ENCODE measurements around the gene SERPINF2. TPM values are rescaled to one million over a fixed set of nuclear protein-coding genes. Genes with fewer than 3 reads are reported as not detected.

SERPINF2 gene
- polyA plus RNA-seq, 6 donors from 2014 or later = 0.25 to 0.59 (median 0.40) TPM; not detected in 3

DNA sequence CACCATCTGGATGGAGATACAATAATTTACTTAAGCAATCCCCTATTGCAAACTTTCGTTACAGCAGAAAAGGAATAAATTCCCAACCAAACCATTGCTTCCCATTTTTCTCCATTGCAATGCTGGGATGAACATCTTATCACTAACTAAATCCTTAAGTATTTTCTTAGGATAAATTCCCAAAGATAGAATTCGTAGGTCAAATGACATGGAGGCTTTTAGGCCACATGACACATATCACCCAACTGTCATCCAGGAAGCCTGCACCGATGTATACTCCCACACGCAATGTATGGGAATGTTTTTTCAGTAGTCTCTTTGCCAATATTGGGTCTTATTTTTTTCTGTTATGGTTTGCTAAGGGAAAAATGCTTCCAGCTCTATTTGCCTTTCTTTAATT, 30.9 kb upstream of the SERPINF2 start:
- ATAC-seq (ENCODE audit: low read depth in 2 of 2) (no peak), DNase-seq (no peak)
- H3K9me3 Mint-ChIP-seq = no peaks in the 10 kb centered on the region
- peaks cover 0 to 8% of the 10 kb centered on the region in 2 donors for H3K36me3 Mint-ChIP-seq
- H3K4me3 Mint-ChIP-seq = peak overlapping the region in 2 of 8 donors; percentile 6 to 68
- H3K4me1 Mint-ChIP-seq = peaks cover 14 to 29% (median 20%) of the 10 kb centered on the region in 3 donors
- no peak overlapping the region for H3K27ac Mint-ChIP-seq
- H3K27me3 Mint-ChIP-seq = peaks cover 40 to 77% (median 53%) of the 10 kb centered on the region in 3 donors

DNA sequence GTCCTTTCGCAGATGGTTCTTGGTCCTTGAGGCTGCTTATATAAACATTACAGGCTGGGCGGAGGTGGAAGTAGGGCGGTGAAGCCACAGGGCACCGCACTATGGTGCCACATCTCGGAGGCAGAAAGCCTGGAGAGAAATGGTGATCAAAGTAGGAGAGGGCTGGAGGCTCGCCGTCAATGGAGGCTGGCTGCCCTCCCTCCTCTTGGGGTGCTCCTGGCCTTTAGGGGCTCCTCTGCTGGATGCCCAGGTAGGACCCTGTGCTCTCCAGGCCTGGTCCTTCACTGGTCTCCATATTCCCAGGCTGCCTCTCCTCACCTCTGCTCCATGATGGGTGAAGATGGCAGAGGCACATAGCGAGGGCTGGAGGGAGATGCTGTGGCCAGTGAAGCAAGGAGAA, 30.4 kb upstream of the SERPINF2 start:
- ATAC-seq (ENCODE audit: low read depth in 2 of 2) (no peak), DNase-seq (no peak)
- peak overlapping the region in 2 of 8 donors; percentile 6 to 10 for H3K4me3 Mint-ChIP-seq
- H3K9me3 Mint-ChIP-seq = no peaks in the 10 kb centered on the region
- H3K36me3 Mint-ChIP-seq = peaks cover 0 to 8% of the 10 kb centered on the region in 2 donors
- H3K4me1 Mint-ChIP-seq = peaks cover 19 to 34% (median 25%) of the 10 kb centered on the region in 3 donors
- peaks cover 36 to 73% (median 50%) of the 10 kb centered on the region in 3 donors for H3K27me3 Mint-ChIP-seq
- H3K27ac Mint-ChIP-seq = no peak overlapping the region

DNA sequence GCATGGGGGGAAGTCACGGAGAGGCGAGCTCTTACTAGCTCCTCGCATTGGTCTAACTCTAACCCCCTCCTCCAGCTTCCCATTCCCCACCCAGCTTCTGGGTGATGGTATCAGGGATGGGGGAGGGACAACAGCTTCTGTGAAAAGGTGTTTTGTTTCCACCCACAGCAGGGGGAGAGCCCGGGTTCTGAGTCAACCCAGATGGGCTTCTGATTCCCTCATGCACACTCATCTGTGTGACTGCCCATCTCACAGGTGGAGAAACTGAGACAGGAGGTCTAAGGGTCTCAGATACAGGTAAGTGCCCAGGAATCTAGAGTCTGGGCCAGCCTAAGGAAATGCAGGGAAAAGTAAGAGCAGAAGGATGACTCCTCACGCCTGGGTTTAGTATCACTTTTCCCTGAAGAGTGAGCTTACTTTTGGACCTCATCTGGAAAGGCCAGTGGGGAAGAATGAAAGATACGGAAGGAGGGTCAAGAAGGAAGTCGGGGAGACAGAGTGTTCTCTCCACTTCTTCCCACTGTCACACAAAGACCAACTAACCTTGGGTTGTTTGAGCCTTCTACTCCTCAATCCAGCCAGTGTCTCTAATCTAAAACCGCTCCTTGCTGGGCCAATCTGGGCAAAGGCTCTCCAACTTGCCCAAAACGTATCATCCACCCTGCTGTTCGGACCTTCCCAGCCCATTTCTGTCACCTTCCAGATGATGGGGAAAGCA, 29.4 kb upstream of the SERPINF2 start:
- Mint-ChIP-seq H3K4me3 (peak overlapping the region in 2 of 8 donors; percentile 64 to 67), H3K27ac (peak overlapping the region in 1 of 6 donors; percentile 4), H3K9me3 (no peaks in the 10 kb centered on the region), H3K4me1 (peaks cover 26 to 41% (median 31%) of the 10 kb centered on the region in 3 donors), H3K27me3 (peaks cover 30 to 62% (median 43%) of the 10 kb centered on the region in 3 donors), H3K36me3 (peaks cover 0 to 8% of the 10 kb centered on the region in 2 donors)
- ATAC-seq (ENCODE audit: low read depth in 2 of 2) = no peak
- DNase-seq = no peak

DNA sequence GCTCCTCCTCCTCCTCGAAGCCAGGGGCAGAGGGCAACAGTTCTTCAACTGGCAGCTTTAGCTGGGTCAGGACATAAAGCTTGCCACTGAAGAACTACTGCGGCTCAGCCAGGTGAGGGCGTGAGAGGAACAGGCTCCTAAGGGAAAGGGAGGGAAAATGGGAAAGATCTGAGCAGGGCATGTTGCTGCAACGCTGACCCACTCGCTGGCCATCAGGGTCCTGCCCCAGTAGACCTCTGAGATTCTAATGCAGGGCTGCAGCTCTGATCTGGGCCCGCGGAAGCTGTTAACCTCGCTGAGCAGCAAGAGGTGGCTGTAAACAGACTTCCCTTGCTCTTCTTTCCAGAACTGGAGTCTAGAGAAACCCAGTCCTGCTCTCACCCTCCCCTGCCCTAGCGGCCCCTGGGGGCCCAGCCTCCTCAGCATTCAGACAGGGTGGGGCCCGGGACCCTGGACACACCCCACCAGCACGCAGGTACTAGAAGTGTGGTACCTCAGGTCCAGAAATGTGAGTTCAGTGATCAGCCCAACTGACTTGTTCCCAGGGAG, 28.7 kb upstream of the SERPINF2 start:
- DNase-seq (no peak), ATAC-seq (ENCODE audit: low read depth in 2 of 2) (no peak)
- Mint-ChIP-seq H3K36me3 (peaks cover 0 to 8% of the 10 kb centered on the region in 2 donors), H3K27ac (no peak overlapping the region), H3K9me3 (no peaks in the 10 kb centered on the region), H3K4me1 (peaks cover 27 to 37% (median 29%) of the 10 kb centered on the region in 3 donors), H3K4me3 (peak overlapping the region in 7 of 8 donors; percentile 42 to 97 (median 65)), H3K27me3 (peaks cover 30 to 56% (median 43%) of the 10 kb centered on the region in 3 donors)

DNA sequence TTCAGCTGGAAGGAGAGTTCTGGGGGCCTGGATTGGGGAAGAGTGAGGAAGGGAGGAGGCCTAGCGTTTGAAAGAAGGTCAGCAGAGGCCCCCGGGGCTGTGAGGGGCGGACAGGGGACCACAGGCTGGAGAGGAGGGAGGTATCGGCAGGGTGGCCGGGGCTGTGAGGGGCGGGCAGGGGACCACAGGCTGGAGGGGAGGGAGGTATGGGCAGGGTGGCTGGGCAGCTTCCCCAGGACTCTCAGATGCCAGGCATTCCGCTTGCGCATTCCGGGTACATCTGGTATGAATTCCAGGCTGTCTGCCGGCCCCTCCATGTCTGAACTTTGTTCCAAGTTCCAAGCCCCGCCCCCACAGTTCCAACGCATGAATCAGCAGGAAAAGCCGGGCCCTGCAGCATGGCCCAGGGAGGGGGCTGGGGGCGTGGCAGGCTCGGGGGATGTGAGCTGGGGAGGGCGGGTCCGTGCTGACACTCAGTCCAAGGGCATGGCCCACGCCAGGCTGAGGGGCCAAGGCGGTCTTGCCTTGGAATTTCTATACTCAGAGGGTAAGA, 28.2 kb upstream of the SERPINF2 start:
- peaks cover 0 to 8% of the 10 kb centered on the region in 2 donors for H3K36me3 Mint-ChIP-seq
- ATAC-seq (ENCODE audit: low read depth in 2 of 2) = no peak
- no peak for DNase-seq
- H3K4me3 Mint-ChIP-seq = peak overlapping the region in 7 of 8 donors; percentile 42 to 97 (median 74)
- H3K9me3 Mint-ChIP-seq = no peaks in the 10 kb centered on the region
- H3K27me3 Mint-ChIP-seq = peaks cover 30 to 54% (median 43%) of the 10 kb centered on the region in 3 donors
- H3K4me1 Mint-ChIP-seq = peaks cover 27 to 36% (median 28%) of the 10 kb centered on the region in 3 donors
- H3K27ac Mint-ChIP-seq = peak overlapping the region in 3 of 6 donors; percentile 18 to 63 (median 37)

DNA sequence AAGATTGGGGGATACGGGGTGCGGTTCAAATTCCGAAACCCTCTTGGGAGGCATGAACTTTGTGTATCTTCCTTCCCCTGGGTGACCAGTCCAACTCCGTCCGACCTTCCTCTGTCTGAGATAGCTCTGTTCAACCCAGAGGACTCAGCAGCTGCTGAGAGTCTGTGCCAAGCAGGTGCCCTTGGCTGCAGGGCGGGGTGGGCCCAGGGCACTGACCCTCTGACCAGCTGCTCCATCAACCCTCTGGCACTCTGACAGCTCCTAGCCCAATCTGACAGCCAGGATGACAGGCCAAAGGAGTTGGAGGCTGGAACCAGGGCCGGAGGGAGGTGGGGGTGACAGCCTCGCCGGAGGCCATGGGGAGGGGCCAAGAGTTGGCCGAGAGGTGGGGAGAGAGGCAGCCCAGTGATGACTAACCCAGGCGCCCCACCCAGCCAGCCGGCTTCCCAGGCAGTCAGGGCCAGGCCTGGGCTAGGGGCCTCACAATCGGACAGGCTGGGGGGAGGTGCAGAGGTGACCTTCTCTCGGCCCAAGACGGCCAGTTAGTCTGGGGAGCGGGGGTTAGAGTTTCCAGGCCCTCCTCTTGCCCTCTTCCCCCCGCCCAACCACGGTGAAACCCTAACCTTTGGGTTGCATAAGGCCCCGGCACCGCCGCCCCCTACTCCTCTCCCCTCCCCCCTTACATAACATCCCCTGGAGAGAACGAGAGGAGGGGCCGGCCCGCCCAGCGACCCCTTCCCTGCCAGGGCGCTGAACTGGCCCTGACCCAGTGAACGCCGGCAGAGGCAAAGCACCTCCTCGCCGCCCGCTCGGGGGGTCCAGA, 27.5 kb upstream of the SERPINF2 start:
- Mint-ChIP-seq H3K4me1 (peaks cover 27 to 36% (median 30%) of the 10 kb centered on the region in 3 donors), H3K27ac (peak overlapping the region in 3 of 6 donors; percentile 37 to 89 (median 63)), H3K36me3 (peaks cover 0 to 8% of the 10 kb centered on the region in 2 donors), H3K4me3 (peak overlapping the region; percentile 57 to 97 (median 64)), H3K27me3 (peaks cover 30 to 54% (median 43%) of the 10 kb centered on the region in 3 donors), H3K9me3 (no peaks in the 10 kb centered on the region)
- DNase-seq (no peak), ATAC-seq (ENCODE audit: low read depth in 2 of 2) (no peak)

DNA sequence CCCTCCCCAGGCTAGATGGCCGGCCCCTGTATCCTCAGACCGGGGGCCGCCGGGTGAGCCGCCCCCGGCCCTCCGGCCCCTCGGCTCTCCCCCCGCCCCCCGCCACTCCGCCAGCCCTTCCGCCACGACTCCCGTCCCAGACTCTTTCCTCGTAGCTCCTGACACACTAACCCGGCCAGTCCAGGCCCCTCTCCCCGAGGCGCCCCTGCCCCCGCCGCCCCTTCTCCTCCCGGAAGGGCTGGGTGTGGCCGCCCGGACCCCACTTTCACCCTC, 26.9 kb upstream of the SERPINF2 start:
- Mint-ChIP-seq H3K36me3 (peaks cover 0 to 8% of the 10 kb centered on the region in 2 donors), H3K27me3 (peaks cover 30 to 49% (median 41%) of the 10 kb centered on the region in 3 donors), H3K4me3 (peak overlapping the region; percentile 91 to 97 (median 96)), H3K9me3 (no peaks in the 10 kb centered on the region), H3K27ac (peak overlapping the region; percentile 28 to 99 (median 91)), H3K4me1 (peaks cover 28 to 33% (median 32%) of the 10 kb centered on the region in 3 donors)
- DNase-seq = no peak
- no peak for ATAC-seq (ENCODE audit: low read depth in 2 of 2)

DNA sequence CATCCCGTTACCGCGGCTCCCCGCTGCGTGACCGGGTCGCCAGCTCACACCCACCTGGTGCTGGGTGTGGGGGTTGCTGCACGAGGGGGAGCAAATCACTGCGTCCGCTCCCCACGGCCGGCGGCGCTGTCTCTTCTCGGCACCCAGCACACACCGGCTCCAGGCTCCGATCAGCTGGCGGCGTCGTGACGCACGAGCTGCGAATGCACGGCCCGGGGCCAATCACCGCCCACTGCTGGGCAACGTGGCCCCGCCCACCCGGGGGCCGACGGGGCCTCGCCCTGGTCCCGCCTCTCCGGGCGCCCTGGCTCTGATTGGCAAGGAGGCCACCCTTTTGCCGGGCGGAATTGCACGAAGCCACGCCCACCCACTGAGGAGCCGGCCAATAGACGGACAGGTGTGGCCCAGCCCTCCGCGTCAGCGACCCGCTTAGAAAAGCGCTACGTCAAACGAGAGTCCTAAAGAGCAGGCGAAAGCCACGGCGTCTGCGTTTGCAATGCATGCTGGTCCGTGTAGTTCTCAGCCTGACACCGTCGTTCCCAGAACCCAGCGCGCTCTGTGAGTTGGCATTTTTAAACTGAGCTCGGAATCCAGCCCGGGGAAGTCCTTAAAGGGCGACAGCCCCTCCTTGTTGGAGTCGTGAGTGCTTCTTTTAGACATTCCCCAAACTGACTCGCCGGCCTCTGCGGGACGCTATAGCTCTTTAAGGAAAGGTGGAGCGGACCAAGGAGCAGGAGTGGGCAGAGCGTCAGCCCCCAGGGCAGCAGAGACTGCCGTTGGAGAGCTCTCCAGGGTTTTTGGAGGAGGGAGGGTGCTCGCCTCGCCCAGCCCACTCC, 26.4 kb upstream of the SERPINF2 start:
- DNase-seq (peak; percentile 100), ATAC-seq (ENCODE audit: low read depth in 2 of 2) (peak; percentile 81 to 84)
- Mint-ChIP-seq H3K9me3 (no peaks in the 10 kb centered on the region), H3K4me3 (peak overlapping the region; percentile 91 to 97 (median 96)), H3K27ac (peak overlapping the region; percentile 89 to 99 (median 96)), H3K27me3 (peaks cover 25 to 44% (median 36%) of the 10 kb centered on the region in 3 donors), H3K4me1 (peaks cover 29 to 33% (median 31%) of the 10 kb centered on the region in 3 donors), H3K36me3 (peaks cover 0 to 8% of the 10 kb centered on the region in 2 donors)

DNA sequence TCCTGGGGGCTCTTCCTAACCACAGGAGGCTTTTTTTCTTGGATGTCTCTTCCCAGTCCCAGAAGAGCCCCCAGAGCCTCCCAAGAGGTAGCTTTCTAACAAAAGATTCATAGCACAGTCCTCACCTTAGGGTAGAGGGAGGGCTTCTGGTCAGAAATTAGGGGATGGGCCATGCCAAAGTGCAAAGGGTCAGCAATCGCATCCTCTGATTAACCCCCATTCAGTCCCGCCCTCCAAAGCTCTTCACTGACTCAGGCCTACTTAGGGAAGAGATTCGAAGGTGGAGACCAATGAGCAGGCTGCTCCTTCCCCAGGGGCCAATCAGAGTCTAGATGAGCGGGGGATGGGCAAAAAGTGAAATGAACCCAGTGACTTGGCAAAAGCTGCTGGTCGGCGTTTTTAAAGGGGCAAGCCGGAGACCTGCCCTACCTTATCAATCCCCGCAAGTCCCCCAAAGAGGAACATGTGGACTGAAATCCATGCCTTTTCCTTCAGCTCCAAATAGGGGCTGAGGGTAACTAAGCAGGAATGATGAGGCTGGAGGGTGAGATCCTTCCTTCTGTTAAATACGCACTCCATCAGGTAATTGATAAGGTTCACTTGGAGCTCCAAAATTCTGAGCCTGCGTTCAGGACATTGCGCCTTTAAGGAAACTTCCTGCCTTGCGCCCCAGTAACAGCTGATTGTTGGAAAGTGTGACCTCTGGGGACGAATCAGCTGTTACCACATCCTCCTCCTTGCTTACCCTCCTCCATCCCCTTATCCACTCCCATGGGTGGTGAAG, 25.6 kb upstream of the SERPINF2 start:
- ATAC-seq (ENCODE audit: low read depth in 2 of 2) = peak; percentile 34 to 45
- H3K4me1 Mint-ChIP-seq = peaks cover 29 to 34% (median 31%) of the 10 kb centered on the region in 3 donors
- peaks cover 0 to 2% of the 10 kb centered on the region in 2 donors for H3K36me3 Mint-ChIP-seq
- peak; percentile 82 for DNase-seq
- H3K27me3 Mint-ChIP-seq = peaks cover 17 to 36% (median 28%) of the 10 kb centered on the region in 3 donors
- peak overlapping the region; percentile 74 to 98 (median 92) for H3K27ac Mint-ChIP-seq
- no peaks in the 10 kb centered on the region for H3K9me3 Mint-ChIP-seq
- H3K4me3 Mint-ChIP-seq = peak overlapping the region; percentile 91 to 97 (median 96)

DNA sequence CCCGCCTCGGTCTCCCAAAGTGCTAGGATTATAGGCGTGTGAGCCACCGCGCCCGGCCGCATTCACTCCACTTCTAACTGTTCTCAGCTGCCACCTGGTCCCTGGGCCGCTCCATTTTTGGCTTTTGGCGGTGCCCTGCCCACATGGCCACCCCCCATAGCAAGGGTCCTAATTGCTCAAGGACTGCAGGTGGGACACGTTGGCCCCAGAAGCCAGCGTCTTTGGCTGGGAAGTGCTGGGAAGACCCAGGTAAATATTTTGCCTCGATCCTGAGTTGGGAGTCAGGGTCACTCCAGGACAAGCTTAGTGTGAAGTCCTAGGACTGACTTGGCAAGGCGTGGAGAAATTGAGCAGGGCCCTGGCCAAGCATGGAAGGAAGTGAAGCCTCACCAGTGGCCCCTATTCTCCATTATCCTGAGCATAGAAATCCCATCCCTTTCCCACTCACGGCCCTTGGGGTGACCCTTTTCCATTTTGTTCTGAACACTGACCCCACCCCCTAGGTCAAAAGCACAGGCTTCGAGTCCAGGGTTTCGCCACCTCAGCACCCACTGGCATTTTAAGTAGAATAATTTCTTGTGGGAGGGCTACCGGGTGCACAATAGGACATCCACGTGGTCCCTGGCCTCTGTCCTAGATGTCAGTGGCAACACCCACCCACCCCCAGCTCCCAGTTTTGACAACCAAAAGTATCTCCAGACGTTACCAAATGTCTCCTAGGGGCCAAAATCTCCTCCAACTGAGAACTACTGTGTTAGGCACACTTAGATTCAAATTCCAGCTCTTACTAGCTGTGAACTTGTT, 24.1 kb upstream of the SERPINF2 start:
- ATAC-seq (ENCODE audit: low read depth in 2 of 2) (no peak), DNase-seq (no peak)
- Mint-ChIP-seq H3K27me3 (peaks cover 7 to 21% (median 16%) of the 10 kb centered on the region in 3 donors), H3K27ac (peak overlapping the region in 1 of 6 donors; percentile 18), H3K36me3 (no peaks in the 10 kb centered on the region), H3K9me3 (no peaks in the 10 kb centered on the region), H3K4me1 (peaks cover 37 to 48% (median 39%) of the 10 kb centered on the region in 3 donors), H3K4me3 (peak overlapping the region in 7 of 8 donors; percentile 53 to 97 (median 59))

DNA sequence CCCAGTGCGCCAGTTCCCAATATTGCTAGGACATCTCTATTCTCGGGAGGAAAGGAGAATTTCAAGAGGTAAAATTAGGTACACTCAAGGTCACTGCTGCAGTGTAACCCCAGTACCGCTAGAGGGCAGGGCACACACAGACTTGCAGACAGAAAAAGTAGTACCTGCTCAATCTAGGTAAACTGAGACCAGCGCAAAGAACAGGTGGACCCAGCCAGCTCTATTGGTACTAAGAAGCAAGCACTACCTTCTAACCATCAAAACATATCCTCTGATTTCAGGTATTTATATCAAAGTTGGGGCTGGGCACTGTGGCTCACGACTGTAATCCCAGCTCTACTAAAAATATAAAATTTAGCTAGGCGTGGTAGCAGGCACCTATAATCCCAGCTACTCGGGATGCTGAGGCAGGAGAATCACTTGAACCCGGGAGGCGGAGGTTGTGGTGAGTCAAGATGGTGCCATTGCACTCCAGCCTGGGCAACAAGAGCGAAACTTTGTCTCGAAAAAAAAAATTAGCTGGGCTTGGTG, 21.8 kb upstream of the SERPINF2 start:
- Mint-ChIP-seq H3K27ac (peak overlapping the region in 5 of 6 donors; percentile 4 to 72 (median 34)), H3K4me3 (peak overlapping the region in 4 of 8 donors; percentile 56 to 87 (median 78)), H3K9me3 (no peaks in the 10 kb centered on the region), H3K36me3 (no peaks in the 10 kb centered on the region), H3K27me3 (peaks cover 0 to 3% (median 0%) of the 10 kb centered on the region in 3 donors), H3K4me1 (peaks cover 36 to 55% (median 38%) of the 10 kb centered on the region in 3 donors)
- no peak for ATAC-seq (ENCODE audit: low read depth in 2 of 2)
- peak; percentile 62 for DNase-seq
